Measurements from ENCODE around the gene IVD. TPM values are rescaled to one million over a fixed set of nuclear protein-coding genes. Genes with fewer than 3 reads are reported as not detected.
A peak's percentile ranks its signal among the peaks of the same experiment; 100 is the strongest.
"Not testable (repeated sequence)": the region's sequence is repeated elsewhere in the genome, so short reads cannot be mapped to it uniquely, and the experiment has no call there.

IVD gene
- total RNA-seq, 1 donor from 2014 or later: 56.2 TPM

GRCh38 chr15:40450047-40450446 lies 44.5 kb downstream of the IVD start:
- no peak for DNase-seq (ENCODE audit: low spot score)
- Mint-ChIP-seq H3K4me3 (ENCODE audit: unreplicated experiment) (no peak overlapping the region), H3K27ac (ENCODE audit: unreplicated experiment) (no peak overlapping the region), H3K27me3 (ENCODE audit: unreplicated experiment) (peaks cover 5% of the 10 kb centered on the region), H3K9me3 (ENCODE audit: unreplicated experiment) (no peaks in the 10 kb centered on the region), H3K36me3 (ENCODE audit: low read depth, unreplicated experiment) (no peaks in the 10 kb centered on the region), H3K4me1 (ENCODE audit: unreplicated experiment) (peaks cover 14% of the 10 kb centered on the region)
- TF ChIP-seq CTCF (IDR thresholded peaks at IDR 0.05; ENCODE audit: unreplicated experiment): no peak

GRCh38 chr15:40451527-40452158 lies 46.0 kb downstream of the IVD start:
- TF ChIP-seq CTCF (IDR thresholded peaks at IDR 0.05; ENCODE audit: unreplicated experiment): no peak
- no peak overlapping the region for H3K4me3 Mint-ChIP-seq (ENCODE audit: unreplicated experiment)
- no peak for DNase-seq (ENCODE audit: low spot score)
- H3K36me3 Mint-ChIP-seq (ENCODE audit: low read depth, unreplicated experiment): no peaks in the 10 kb centered on the region
- no peak overlapping the region for H3K27ac Mint-ChIP-seq (ENCODE audit: unreplicated experiment)
- H3K27me3 Mint-ChIP-seq (ENCODE audit: unreplicated experiment): peaks cover 5% of the 10 kb centered on the region
- H3K4me1 Mint-ChIP-seq (ENCODE audit: unreplicated experiment): peaks cover 14% of the 10 kb centered on the region
- H3K9me3 Mint-ChIP-seq (ENCODE audit: unreplicated experiment): no peaks in the 10 kb centered on the region

- Mint-ChIP-seq H3K9me3 (ENCODE audit: unreplicated experiment) (no peaks in the 10 kb centered on the region), H3K36me3 (ENCODE audit: low read depth, unreplicated experiment) (no peaks in the 10 kb centered on the region), H3K4me3 (ENCODE audit: unreplicated experiment) (no peak overlapping the region), H3K27ac (ENCODE audit: unreplicated experiment) (no peak overlapping the region), H3K27me3 (ENCODE audit: unreplicated experiment) (peaks cover 5% of the 10 kb centered on the region), H3K4me1 (ENCODE audit: unreplicated experiment) (peaks cover 14% of the 10 kb centered on the region)
- TF ChIP-seq CTCF (IDR thresholded peaks at IDR 0.05; ENCODE audit: unreplicated experiment): no peak
- no peak for DNase-seq (ENCODE audit: low spot score)
These were observed 46.9 kb downstream of the IVD start for GRCh38 chr15:40452296-40453090.

- not testable (repeated sequence) for H3K27me3 Mint-ChIP-seq (ENCODE audit: unreplicated experiment); H3K9me3 Mint-ChIP-seq (ENCODE audit: unreplicated experiment); H3K4me3 Mint-ChIP-seq (ENCODE audit: unreplicated experiment); DNase-seq (ENCODE audit: low spot score); H3K36me3 Mint-ChIP-seq (ENCODE audit: low read depth, unreplicated experiment)
- peak overlapping the region; percentile 48 for H3K27ac Mint-ChIP-seq (ENCODE audit: unreplicated experiment)
- H3K4me1 Mint-ChIP-seq (ENCODE audit: unreplicated experiment): peaks cover 16% of the 10 kb centered on the region
These were observed 48.3 kb downstream of the IVD start for GRCh38 chr15:40453941-40454340.

GRCh38 chr15:40454904-40455391 lies 49.4 kb downstream of the IVD start:
- DNase-seq (ENCODE audit: low spot score): no peak
- no peaks in the 10 kb centered on the region for H3K36me3 Mint-ChIP-seq (ENCODE audit: low read depth, unreplicated experiment)
- H3K4me3 Mint-ChIP-seq (ENCODE audit: unreplicated experiment): no peak overlapping the region
- peaks cover 6% of the 10 kb centered on the region for H3K27me3 Mint-ChIP-seq (ENCODE audit: unreplicated experiment)
- H3K27ac Mint-ChIP-seq (ENCODE audit: unreplicated experiment): no peak overlapping the region
- no peaks in the 10 kb centered on the region for H3K9me3 Mint-ChIP-seq (ENCODE audit: unreplicated experiment)
- H3K4me1 Mint-ChIP-seq (ENCODE audit: unreplicated experiment): peaks cover 16% of the 10 kb centered on the region
- no peak for TF ChIP-seq CTCF (IDR thresholded peaks at IDR 0.05; ENCODE audit: unreplicated experiment)
